H1 (cell line): ENCODE data around the gene YTHDC2.

ENCODE experiments used
- ASH2L ChIP-seq: fragments of 200-600, 300-600 bp; sonication (generic); IDR thresholded peaks from one replicate; pipeline ENCODE4 v1.7.1; 2017; ENCODE audit warnings: low read length
- CHD2 ChIP-seq: IDR thresholded peaks from 2 replicates; pipeline ENCODE4 v1.6.1; 2012; ENCODE audit warnings: low read length, improper control_type of control experiment
- CREB1 ChIP-seq: IDR thresholded peaks from 2 replicates; pipeline ENCODE4 v1.6.1; 2012; ENCODE audit warnings: inconsistent platforms
- CTCF ChIP-seq, 3 experiments: IDR thresholded peaks; 1 replicate in 2 of 3; 2 replicates in 1 of 3; pipeline versions ENCODE4 v1.5.1 to v1.6.1; 2011; ENCODE audit warnings: low read length in 3 of 3, mild to moderate bottlenecking in 3 of 3, inconsistent platforms in 2 of 3, low read depth in 1 of 3, moderate library complexity in 1 of 3; ENCODE audit not compliant: insufficient read depth in 1 of 3; ENCODE audit errors: control extremely low read depth in 1 of 3
- NRF1 ChIP-seq: IDR thresholded peaks from 2 replicates; pipeline ENCODE4 v1.6.1; 2011; ENCODE audit warnings: mild to moderate bottlenecking, low read depth, low read length, improper control_type of control experiment
- POLR2AphosphoS5 ChIP-seq: IDR thresholded peaks from 2 replicates; pipeline ENCODE4 v1.6.1; 2011; ENCODE audit warnings: low read depth, low read length

- no peak for TF ChIP-seq CHD2
- no peak for TF ChIP-seq POLR2AphosphoS5
- TF ChIP-seq CREB1 = no peak
- no peak for TF ChIP-seq CTCF (IDR thresholded peaks at IDR 0.05; ENCODE audit: control extremely low read depth in 1 of 3, insufficient read depth in 1 of 3, low read depth in 1 of 3, low read length in 3 of 3)
- TF ChIP-seq ASH2L = no peak
- TF ChIP-seq NRF1 = no peak
These were observed 61.6 kb downstream of the YTHDC2 start for GRCh38 chr5:113575074-113575473.
